Hepatocyte (in vitro differentiated cells): ENCODE data around the gene DOCK2.

Experiments used
- EZH2 ChIP-seq: fragments of 200-600 bp; sonication (generic); IDR thresholded peaks from 2 replicates; pipeline ENCODE4 v1.6.1; 2016; ENCODE audit warnings: antibody characterized with exemption, mild to moderate bottlenecking, borderline replicate concordance
- EZH2phosphoT487 ChIP-seq: fragments of 200-600 bp; sonication (generic); IDR thresholded peaks from one replicate; pipeline ENCODE4 v1.6.1; 2018; ENCODE audit warnings: antibody characterized with exemption, mild to moderate bottlenecking, low read depth, moderate library complexity; ENCODE audit not compliant: unreplicated experiment, severe bottlenecking
- TF ChIP-seq, protein P1 (sequence below): fragments of 200-600 bp; sonication (generic); IDR thresholded peaks from 2 replicates; pipeline ENCODE4 v1.5.1; 2016; ENCODE audit warnings: antibody characterized with exemption, mild to moderate bottlenecking; ENCODE audit not compliant: poor library complexity

DNA sequence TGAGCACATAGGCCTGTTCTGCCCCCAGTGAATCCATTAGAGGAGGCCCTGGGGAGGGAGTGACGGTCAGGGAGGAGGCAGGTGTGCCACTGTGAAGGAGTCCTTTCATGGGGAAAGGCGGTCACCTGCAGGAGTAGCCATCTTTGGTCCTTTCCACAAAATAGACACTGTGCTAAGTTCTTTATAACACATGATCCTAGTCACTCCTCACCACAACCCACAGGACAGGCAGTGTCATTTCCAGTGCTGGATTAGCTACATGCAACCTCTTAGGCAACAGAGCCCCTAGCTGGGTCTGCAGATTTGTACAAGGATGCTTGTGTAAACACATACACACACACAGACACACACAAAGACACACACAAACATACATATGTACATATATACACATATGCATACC, 18.3 kb downstream of the DOCK2 start:
- no peak for TF ChIP-seq EZH2phosphoT487
- TF ChIP-seq, protein P1, sequence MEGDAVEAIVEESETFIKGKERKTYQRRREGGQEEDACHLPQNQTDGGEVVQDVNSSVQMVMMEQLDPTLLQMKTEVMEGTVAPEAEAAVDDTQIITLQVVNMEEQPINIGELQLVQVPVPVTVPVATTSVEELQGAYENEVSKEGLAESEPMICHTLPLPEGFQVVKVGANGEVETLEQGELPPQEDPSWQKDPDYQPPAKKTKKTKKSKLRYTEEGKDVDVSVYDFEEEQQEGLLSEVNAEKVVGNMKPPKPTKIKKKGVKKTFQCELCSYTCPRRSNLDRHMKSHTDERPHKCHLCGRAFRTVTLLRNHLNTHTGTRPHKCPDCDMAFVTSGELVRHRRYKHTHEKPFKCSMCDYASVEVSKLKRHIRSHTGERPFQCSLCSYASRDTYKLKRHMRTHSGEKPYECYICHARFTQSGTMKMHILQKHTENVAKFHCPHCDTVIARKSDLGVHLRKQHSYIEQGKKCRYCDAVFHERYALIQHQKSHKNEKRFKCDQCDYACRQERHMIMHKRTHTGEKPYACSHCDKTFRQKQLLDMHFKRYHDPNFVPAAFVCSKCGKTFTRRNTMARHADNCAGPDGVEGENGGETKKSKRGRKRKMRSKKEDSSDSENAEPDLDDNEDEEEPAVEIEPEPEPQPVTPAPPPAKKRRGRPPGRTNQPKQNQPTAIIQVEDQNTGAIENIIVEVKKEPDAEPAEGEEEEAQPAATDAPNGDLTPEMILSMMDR, result no peak
- TF ChIP-seq EZH2, result no peak
